CD8-positive, alpha-beta memory T cell (primary cell): ENCODE results near the gene GNL2. TPM values are rescaled to one million over a fixed set of nuclear protein-coding genes. Genes with fewer than 3 reads are reported as not detected.

Experiments
- CTCF ChIA-PET: fragments of 350-600 bp; sonication (Branson Sonifier 250); formaldehyde crosslinking; loops from one replicate; lab custom pipeline; 2021; ENCODE audit warnings: antibody characterized with exemption; lab: Charles Lee
- POLR2A ChIA-PET: fragments of 350-600 bp; sonication (Branson Sonifier 250); formaldehyde crosslinking; loops from one replicate; lab custom pipeline; 2021; ENCODE audit warnings: antibody characterized with exemption; lab: Charles Lee
- DNase-seq, 5 donors: peaks; one replicate each; pipeline versions ENCODE4 v3.0.0 to v3.0.0-alpha.2; 2020 to 2022; ENCODE audit warnings: mixed read lengths in 1 of 5
- H3K27ac ChIP-seq: one replicate; pipeline ENCODE4 v1.7.0; 2013; ENCODE audit warnings: low read depth, mild to moderate bottlenecking, low read length, moderate library complexity
- H3K27me3 ChIP-seq: 2 replicates; pipeline ENCODE4 v1.7.0; 2013; ENCODE audit warnings: low read length, mild to moderate bottlenecking; ENCODE audit not compliant: insufficient read depth, poor library complexity, severe bottlenecking
- H3K36me3 ChIP-seq: 2 replicates; pipeline ENCODE4 v1.7.0; 2013; ENCODE audit warnings: mild to moderate bottlenecking, low read length, moderate library complexity; ENCODE audit not compliant: insufficient read depth
- H3K4me1 ChIP-seq: 2 replicates; pipeline ENCODE4 v1.7.0; 2013; ENCODE audit warnings: mild to moderate bottlenecking, low read length, moderate library complexity; ENCODE audit not compliant: insufficient read depth
- H3K4me3 ChIP-seq: 2 replicates; pipeline ENCODE4 v1.7.0; 2013; ENCODE audit warnings: mild to moderate bottlenecking, low read length
- H3K9me3 ChIP-seq: 2 replicates; pipeline ENCODE4 v1.7.0; 2013; ENCODE audit warnings: mild to moderate bottlenecking, low read length
- H3K27ac Mint-ChIP-seq, 8 donors: one replicate each; pipeline ENCODE4 v1.8.0; 2020 to 2021; ENCODE audit warnings: mixed read lengths in 8 of 8, mild to moderate bottlenecking in 6 of 8, inconsistent platforms in 3 of 8, moderate library complexity in 3 of 8
- H3K27me3 Mint-ChIP-seq, 2 donors: one replicate each; pipeline ENCODE4 v1.8.0; 2020 to 2021; ENCODE audit warnings: mixed read lengths in 2 of 2, mild to moderate bottlenecking in 1 of 2, moderate library complexity in 1 of 2
- H3K36me3 Mint-ChIP-seq, 3 donors: one replicate each; pipeline ENCODE4 v1.8.0; 2020 to 2021; ENCODE audit warnings: mixed read lengths in 3 of 3, inconsistent platforms in 1 of 3, mild to moderate bottlenecking in 1 of 3
- H3K4me1 Mint-ChIP-seq, 3 donors: one replicate each; pipeline ENCODE4 v1.8.0; 2020 to 2021; ENCODE audit warnings: mixed read lengths in 3 of 3, inconsistent platforms in 1 of 3, mild to moderate bottlenecking in 1 of 3
- H3K4me3 Mint-ChIP-seq, 7 donors: one replicate each; pipeline ENCODE4 v1.8.0; 2020 to 2021; ENCODE audit warnings: mixed read lengths in 7 of 7, mild to moderate bottlenecking in 6 of 7, moderate library complexity in 4 of 7, inconsistent platforms in 2 of 7
- H3K9me3 Mint-ChIP-seq, 5 donors: one replicate each; pipeline ENCODE4 v1.8.0; 2020 to 2022; ENCODE audit warnings: mixed read lengths in 5 of 5, mild to moderate bottlenecking in 3 of 5, moderate library complexity in 2 of 5, inconsistent platforms in 1 of 5
- polyA plus RNA-seq: library from polyadenylated mRNA; unstranded; fragments of 300-500 nt; fragmentation: Illumina TruSeq; gene quantifications from one replicate; pipeline ENCODE4 v1.2.3, GENCODE V29; 2021
- total RNA-seq, 2 experiments: library from RNA; stranded (reverse); gene quantifications; one replicate each; pipeline ENCODE4 v1.2.3, GENCODE V29; 2021

GNL2 gene
- total RNA-seq (10 to 100 TPM; 83.4 to 85.3 TPM), polyA plus RNA-seq (53.4 TPM)

GRCh38 chr1:37595440-37596181 is at the start of gene GNL2:
Gene GNL2 (minus strand): TSS chr1:37595937. CDS start chr1:37595822, 115 bp downstream.
- ChIA-PET POLR2A (interaction anchor here (0.6 to 1.1 kb wide), 2 partner anchors 81 to 95 kb away, joined by 3 to 5 read pairs; partner anchors contain the start of gene MEAF6), CTCF (interaction anchor here (0.7 kb wide), 1 partner anchor 97 kb away, joined by 3 read pairs; no protein-coding TSS in a partner anchor)
- Histone ChIP-seq H3K4me3 (peak within 1 kb of the TSS; percentile 98), H3K27ac (peak within 1 kb of the TSS; percentile 89), H3K27me3 (no peaks in the 10 kb centered on the region), H3K36me3 (peaks cover 24% of the 10 kb centered on the region), H3K9me3 (no peaks in the 10 kb centered on the region), H3K4me1 (peaks cover 21% of the 10 kb centered on the region)
- peak; percentile 94 to 97 (median 95) for DNase-seq
- Mint-ChIP-seq H3K4me3 (peak within 1 kb of the TSS; percentile 96 to 100 (median 99)), H3K9me3 (no peaks in the 10 kb centered on the region), H3K27me3 (peaks cover 0 to 2% of the 10 kb centered on the region in 2 donors), H3K36me3 (peaks cover 0 to 35% (median 18%) of the 10 kb centered on the region in 3 donors), H3K4me1 (peaks cover 32 to 40% (median 38%) of the 10 kb centered on the region in 3 donors), H3K27ac (peak within 1 kb of the TSS; percentile 95 to 100 (median 98))

GRCh38 chr1:37641059-37641458 is 45.3 kb upstream of the GNL2 start:
- H3K9me3 Mint-ChIP-seq = peaks cover 0 to 3% (median 0%) of the 10 kb centered on the region in 5 donors
- H3K36me3 ChIP-seq = no peaks in the 10 kb centered on the region
- no peaks in the 10 kb centered on the region for H3K36me3 Mint-ChIP-seq
- no peak overlapping the region for H3K27ac ChIP-seq
- no peak for DNase-seq
- no peaks in the 10 kb centered on the region for H3K4me1 ChIP-seq
- no peak overlapping the region for H3K4me3 ChIP-seq
- peaks cover 5% of the 10 kb centered on the region for H3K27me3 ChIP-seq
- ChIA-PET CTCF (no interaction called here), POLR2A (no interaction called here)
- peaks cover 14 to 25% of the 10 kb centered on the region in 2 donors for H3K27me3 Mint-ChIP-seq
- H3K9me3 ChIP-seq = no peaks in the 10 kb centered on the region
- H3K4me3 Mint-ChIP-seq = no peak overlapping the region
- H3K4me1 Mint-ChIP-seq = no peaks in the 10 kb centered on the region
- no peak overlapping the region for H3K27ac Mint-ChIP-seq

- no peaks in the 10 kb centered on the region for H3K9me3 ChIP-seq
- no peaks in the 10 kb centered on the region for H3K36me3 ChIP-seq
- no peak overlapping the region for H3K27ac ChIP-seq
- Mint-ChIP-seq H3K4me1 (peaks cover 4 to 20% (median 5%) of the 10 kb centered on the region in 3 donors), H3K36me3 (no peaks in the 10 kb centered on the region), H3K27ac (no peak overlapping the region), H3K27me3 (peaks cover 40 to 46% of the 10 kb centered on the region in 2 donors), H3K9me3 (no peaks in the 10 kb centered on the region), H3K4me3 (no peak overlapping the region)
- ChIA-PET CTCF (no interaction called here), POLR2A (no interaction called here)
- no peak overlapping the region for H3K4me3 ChIP-seq
- H3K4me1 ChIP-seq = no peaks in the 10 kb centered on the region
- H3K27me3 ChIP-seq = peaks cover 40% of the 10 kb centered on the region
- DNase-seq = no peak
These were observed 40.7 kb upstream of the GNL2 start for GRCh38 chr1:37636435-37636834.

GRCh38 chr1:37634992-37635902 is 39.5 kb upstream of the GNL2 start:
- no peaks in the 10 kb centered on the region for H3K4me1 ChIP-seq
- H3K4me3 Mint-ChIP-seq = peak overlapping the region in 5 of 7 donors; percentile 50 to 78 (median 57)
- CTCF ChIA-PET = no interaction called here

DNA sequence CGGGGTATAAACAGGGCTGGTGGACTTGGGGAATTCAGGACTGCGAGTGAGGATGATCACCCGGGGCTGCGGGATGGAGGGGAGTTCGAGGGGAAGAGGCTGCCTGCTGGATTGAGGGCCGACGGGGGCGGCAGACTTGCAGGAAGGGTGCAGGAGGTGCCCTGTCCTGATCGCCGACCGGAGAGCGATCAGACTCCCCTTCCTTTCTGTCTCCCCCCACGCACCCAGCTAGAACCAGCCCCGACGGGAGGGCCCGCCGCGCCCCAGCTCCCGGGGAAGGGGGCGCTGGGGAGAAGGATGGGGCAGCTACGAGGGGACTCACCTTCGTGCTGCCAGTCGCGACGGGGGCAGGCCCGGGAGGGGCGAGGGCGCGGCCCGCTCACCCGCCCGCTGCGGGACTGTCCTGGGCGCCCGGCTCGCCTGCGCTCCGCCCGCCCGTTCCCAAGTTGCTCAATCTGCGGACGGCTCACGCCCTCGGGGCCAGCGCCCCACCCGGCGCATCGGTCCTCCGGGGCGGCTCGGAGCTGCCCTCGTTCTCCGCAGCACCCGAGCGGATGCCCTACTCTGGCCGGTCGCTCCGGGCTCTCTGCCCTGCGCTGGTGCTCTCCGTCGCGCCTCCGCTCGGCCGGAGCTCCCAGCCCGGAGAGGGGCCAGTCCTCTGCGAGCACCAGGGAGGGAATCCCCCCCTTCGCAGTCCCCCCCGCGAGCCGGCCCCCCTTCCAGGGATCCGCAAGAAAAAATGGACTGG is 38.7 kb upstream of the GNL2 start, which contains the start of gene RSPO1:
Gene RSPO1 (minus strand): TSS at position 649 of the 748 bp plus-strand sequence. CDS start 5,231 bp downstream, outside the sequence.
- POLR2A ChIA-PET = no interaction called here
- CTCF ChIA-PET = no interaction called here
- H3K9me3 Mint-ChIP-seq = no peaks in the 10 kb centered on the region
- H3K27ac ChIP-seq = no peak within 1 kb of the TSS
- H3K36me3 Mint-ChIP-seq = no peaks in the 10 kb centered on the region
- H3K4me1 ChIP-seq = no peaks in the 10 kb centered on the region
- no peak for DNase-seq
- H3K4me3 ChIP-seq = no peak within 1 kb of the TSS
- H3K9me3 ChIP-seq = no peaks in the 10 kb centered on the region
- peak within 1 kb of the TSS in 6 of 7 donors; percentile 43 to 78 (median 56) for H3K4me3 Mint-ChIP-seq
- no peaks in the 10 kb centered on the region for H3K36me3 ChIP-seq
- peaks cover 4 to 20% (median 5%) of the 10 kb centered on the region in 3 donors for H3K4me1 Mint-ChIP-seq
- H3K27ac Mint-ChIP-seq = no peak within 1 kb of the TSS
- peaks cover 57 to 66% of the 10 kb centered on the region in 2 donors for H3K27me3 Mint-ChIP-seq
- H3K27me3 ChIP-seq = peaks cover 58% of the 10 kb centered on the region

More at GRCh38 chr1:37634992-37635902, 39.5 kb upstream of the GNL2 start:
- no peaks in the 10 kb centered on the region for H3K9me3 ChIP-seq
- H3K4me3 ChIP-seq = no peak overlapping the region
- peaks cover 49 to 57% of the 10 kb centered on the region in 2 donors for H3K27me3 Mint-ChIP-seq
- peaks cover 50% of the 10 kb centered on the region for H3K27me3 ChIP-seq
- no peaks in the 10 kb centered on the region for H3K9me3 Mint-ChIP-seq
- no peaks in the 10 kb centered on the region for H3K36me3 Mint-ChIP-seq
- peaks cover 4 to 20% (median 5%) of the 10 kb centered on the region in 3 donors for H3K4me1 Mint-ChIP-seq
- H3K27ac Mint-ChIP-seq = no peak overlapping the region
- no peaks in the 10 kb centered on the region for H3K36me3 ChIP-seq
- DNase-seq = no peak
- POLR2A ChIA-PET = no interaction called here
- H3K27ac ChIP-seq = no peak overlapping the region

DNA sequence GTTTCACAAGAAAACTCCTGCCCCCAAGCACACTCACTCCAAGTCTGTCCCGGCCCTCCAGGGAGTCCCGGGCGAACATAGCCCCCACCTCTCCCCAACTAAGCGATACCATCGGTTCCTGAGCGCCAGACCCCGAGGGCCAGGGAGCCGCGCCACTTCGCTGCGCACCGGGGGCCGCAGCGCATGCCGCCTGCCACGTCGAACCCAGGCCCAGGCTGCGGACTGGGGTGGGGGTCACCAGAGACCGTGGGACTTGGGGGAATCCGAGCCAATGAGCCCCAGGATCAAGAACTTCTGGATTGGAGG is 38.2 kb upstream of the GNL2 start:
- no peaks in the 10 kb centered on the region for H3K4me1 ChIP-seq
- Mint-ChIP-seq H3K36me3 (no peaks in the 10 kb centered on the region), H3K27me3 (peaks cover 62 to 69% of the 10 kb centered on the region in 2 donors), H3K4me3 (peak overlapping the region in 2 of 7 donors; percentile 43 to 44), H3K4me1 (peaks cover 4 to 20% (median 5%) of the 10 kb centered on the region in 3 donors), H3K27ac (no peak overlapping the region), H3K9me3 (no peaks in the 10 kb centered on the region)
- H3K4me3 ChIP-seq = no peak overlapping the region
- POLR2A ChIA-PET = no interaction called here
- no peaks in the 10 kb centered on the region for H3K9me3 ChIP-seq
- CTCF ChIA-PET = no interaction called here
- no peaks in the 10 kb centered on the region for H3K36me3 ChIP-seq
- no peak for DNase-seq
- peaks cover 59% of the 10 kb centered on the region for H3K27me3 ChIP-seq
- no peak overlapping the region for H3K27ac ChIP-seq

- no peak for DNase-seq
- ChIA-PET POLR2A (no interaction called here), CTCF (no interaction called here)
- Mint-ChIP-seq H3K9me3 (no peaks in the 10 kb centered on the region), H3K27ac (no peak overlapping the region), H3K4me1 (peaks cover 4 to 20% (median 5%) of the 10 kb centered on the region in 3 donors), H3K4me3 (peak overlapping the region in 2 of 7 donors; percentile 17 to 65), H3K36me3 (no peaks in the 10 kb centered on the region), H3K27me3 (peaks cover 66 to 75% of the 10 kb centered on the region in 2 donors)
- H3K4me1 ChIP-seq = no peaks in the 10 kb centered on the region
- no peaks in the 10 kb centered on the region for H3K9me3 ChIP-seq
- no peak overlapping the region for H3K27ac ChIP-seq
- H3K27me3 ChIP-seq = peaks cover 59% of the 10 kb centered on the region
- H3K4me3 ChIP-seq = no peak overlapping the region
- no peaks in the 10 kb centered on the region for H3K36me3 ChIP-seq
These were observed 37.6 kb upstream of the GNL2 start for GRCh38 chr1:37633040-37633937.
